ENCODE results near the gene PALLD. TPM values are rescaled to one million over a fixed set of nuclear protein-coding genes. Genes with fewer than 3 reads are reported as not detected.

PALLD gene
- total and polyA plus RNA-seq, 2 of the 8 experiments (the other 6 are each of a cell fraction or from before 2014, with no cell fraction given), result 10.5 to 25.0 TPM

- H3K36me3 ChIP-seq (ENCODE audit: control insufficient read depth in 2 of 4, insufficient read depth in 4 of 4, low read length in 3 of 4), result peaks cover 3 to 10% (median 10%) of the 10 kb centered on the region in 4 experiments; a peak in 6 of 8 replicates
- no peaks in the 10 kb centered on the region for H3K4me1 ChIP-seq (replicated peaks in 1 of 4; ENCODE audit: control insufficient read depth in 3 of 4, insufficient read depth in 4 of 4, low read length in 3 of 4)
- peaks cover 0 to 3% of the 10 kb centered on the region in 2 experiments; a peak in 1 of 4 replicates for H3K9me3 ChIP-seq (ENCODE audit: insufficient read depth in 2 of 2, low read depth in 1 of 2, low read length in 1 of 2)
- H2AK5ac ChIP-seq (ENCODE audit: low read depth, low read length), result no peak overlapping the region
- no peak overlapping the region for H3K14ac ChIP-seq (ENCODE audit: insufficient read length)
- H3K27ac ChIP-seq (ENCODE audit: low read depth, low read length), result no peak overlapping the region
- H3K4ac ChIP-seq (replicated peaks; ENCODE audit: insufficient read length, low read depth, low read length), result no peak overlapping the region
- H2BK12ac ChIP-seq (ENCODE audit: low read depth, low read length), result no peak overlapping the region
- H2BK120ac ChIP-seq (replicated peaks; ENCODE audit: low read depth, low read length), result no peak overlapping the region
- H3K79me2 ChIP-seq (ENCODE audit: control insufficient read depth in 1 of 2, insufficient read depth in 2 of 2, low read length in 2 of 2), result no peaks in the 10 kb centered on the region
- H3K27me3 ChIP-seq (replicated peaks in 1 of 4; ENCODE audit: control insufficient read depth in 3 of 4, extremely low read depth in 1 of 4, insufficient read depth in 3 of 4, low read length in 3 of 4), result no peaks in the 10 kb centered on the region
- no peak overlapping the region for H3K18ac ChIP-seq (ENCODE audit: extremely low read depth, low read length)
- H3K4me2 ChIP-seq (ENCODE audit: insufficient read depth in 1 of 2, low read depth in 2 of 2, low read length in 2 of 2), result no peak overlapping the region
- DNase-seq (ENCODE audit: low read depth in 1 of 2, low spot score in 2 of 2) (no peak), FAIRE-seq (no peak)
- H3K4me3 ChIP-seq (ENCODE audit: extremely low read depth in 1 of 4, insufficient read depth in 2 of 4, low read depth in 3 of 4, low read length in 4 of 4), result no peak overlapping the region
- no peak overlapping the region for H2BK5ac ChIP-seq (ENCODE audit: low read depth, low read length)
- ChIA-PET CTCF (ENCODE audit: partially characterized antibody) (interaction anchor here (0.5 to 3.6 kb wide), 4 partner anchors 10 to 381 kb away, joined by 3 to 26 read pairs (median 12); no protein-coding TSS in a partner anchor), POLR2A (ENCODE audit: partially characterized antibody) (no interaction called here)
- no peak overlapping the region for H3K9ac ChIP-seq (replicated peaks in 1 of 4; ENCODE audit: extremely low read depth in 1 of 4, low read depth in 3 of 4, low read length in 3 of 4)
- no peak overlapping the region for H3K23ac ChIP-seq (ENCODE audit: insufficient read length)
- H3K56ac ChIP-seq (replicated peaks; ENCODE audit: insufficient read length, low read depth, low read length), result no peak overlapping the region
- no peak overlapping the region for H2BK15ac ChIP-seq (ENCODE audit: low read length)
- H2BK20ac ChIP-seq (ENCODE audit: low read length), result no peak overlapping the region
- H3K79me1 ChIP-seq (ENCODE audit: low read depth, low read length), result no peaks in the 10 kb centered on the region
- no peak overlapping the region for H4K5ac ChIP-seq (ENCODE audit: insufficient read length, low read depth, low read length)
- no peak overlapping the region for H4K91ac ChIP-seq (replicated peaks; ENCODE audit: insufficient read length, low read length)
- H3K23me2 ChIP-seq (ENCODE audit: low read depth, low read length), result no peaks in the 10 kb centered on the region
- H4K8ac ChIP-seq (ENCODE audit: extremely low read depth, insufficient read depth, low read length), result no peak overlapping the region
- no peak overlapping the region for H2AFZ ChIP-seq (ENCODE audit: low read length)
- peaks cover 0 to under 1% of the 10 kb centered on the region in 2 experiments for H4K20me1 ChIP-seq (replicated peaks in 1 of 2; ENCODE audit: control insufficient read depth in 1 of 2, insufficient read depth in 2 of 2, low read length in 2 of 2)
- TF ChIP-seq CBX5 (IDR thresholded peaks at IDR 0.05; ENCODE audit: low read depth, low read length) (no peak), TEAD4 (IDR thresholded peaks at IDR 0.05; ENCODE audit: low read depth, low read length) (no peak), CTBP2 (IDR thresholded peaks at IDR 0.05; ENCODE audit: borderline replicate concordance, insufficient read depth, insufficient read length, low read length) (no peak), RAD21 (IDR thresholded peaks at IDR 0.05 in 1 of 2, conservative IDR thresholded peaks at IDR 0.05 in 1 of 2; ENCODE audit: low read depth in 2 of 2, low read length in 2 of 2) (no peak), SUZ12 (IDR thresholded peaks at IDR 0.05; ENCODE audit: low read length) (no peak), TBP (IDR thresholded peaks at IDR 0.05; ENCODE audit: low read depth, low read length) (no peak), HDAC2 (IDR thresholded peaks at IDR 0.05; ENCODE audit: borderline replicate concordance in 1 of 2, low read depth in 2 of 2, low read length in 2 of 2) (no peak), RBBP5 (IDR thresholded peaks at IDR 0.05; ENCODE audit: borderline replicate concordance, low read depth, low read length) (no peak), KDM4A (IDR thresholded peaks at IDR 0.05; ENCODE audit: low read depth, low read length, severe bottlenecking) (no peak), SIX5 (IDR thresholded peaks at IDR 0.05; ENCODE audit: low read depth, low read length) (no peak), CTCF (IDR thresholded peaks at IDR 0.05; ENCODE audit: control extremely low read depth in 1 of 3, insufficient read depth in 1 of 3, low read depth in 1 of 3, low read length in 3 of 3) (no peak)
Observed at GRCh38 chr4:168931215-168931650, 434.4 kb downstream of the PALLD start.

Data from H1 (cell line).